GM23338 (cell line): Measurements from ENCODE around the gene TBC1D30. TPM values are rescaled to one million over a fixed set of nuclear protein-coding genes. Genes with fewer than 3 reads are reported as not detected.
A peak's percentile ranks its signal among the peaks of the same experiment; 100 is the strongest.

Experiments used
- ATAC-seq: fragments of 200-7000 bp; cut with Tn5 transposase; 3 replicates; pipeline ENCODE4 v1.9.1; 2020
- DNase-seq: peaks from one replicate; pipeline ENCODE4 v3.0.0-alpha.2; 2015; ENCODE audit warnings: low spot score
- H2AFZ ChIP-seq: fragments of 200-600 bp; sonication (generic); 2 replicates; pipeline ENCODE4 v1.8.0; 2016; ENCODE audit warnings: antibody characterized with exemption, mild to moderate bottlenecking, moderate library complexity
- H3F3A ChIP-seq: fragments of 200-600 bp; sonication (generic); replicated peaks from 2 replicates; pipeline ENCODE4 v1.8.0; 2017; ENCODE audit warnings: antibody characterized with exemption, mixed run types, low read depth
- H3K27ac ChIP-seq: fragments of 200-600 bp; sonication (generic); 2 replicates; pipeline ENCODE4 v1.6.1; 2016; ENCODE audit warnings: low read depth
- H3K27me3 ChIP-seq: fragments of 200-600 bp; sonication (generic); 2 replicates; pipeline ENCODE4 v1.8.0; 2016; ENCODE audit warnings: mild to moderate bottlenecking, mixed run types, moderate library complexity; ENCODE audit not compliant: insufficient read depth
- H3K36me3 ChIP-seq: fragments of 200-600 bp; sonication (generic); 2 replicates; pipeline ENCODE4 v1.8.0; 2016; ENCODE audit warnings: mild to moderate bottlenecking; ENCODE audit not compliant: insufficient read depth
- H3K4me1 ChIP-seq: fragments of 200-600 bp; sonication (generic); 2 replicates; pipeline ENCODE4 v1.8.0; 2016; ENCODE audit warnings: mild to moderate bottlenecking, moderate library complexity; ENCODE audit not compliant: insufficient read depth
- H3K4me2 ChIP-seq: fragments of 200-600 bp; sonication (generic); 2 replicates; pipeline ENCODE4 v1.7.1; 2017; ENCODE audit warnings: mixed run types
- H3K4me3 ChIP-seq: fragments of 200-600 bp; sonication (generic); 2 replicates; pipeline ENCODE4 v1.6.1; 2016; ENCODE audit warnings: mixed run types
- H3K79me2 ChIP-seq: fragments of 200-600 bp; sonication (generic); replicated peaks from 2 replicates; pipeline ENCODE4 v1.8.0; 2017; ENCODE audit warnings: mild to moderate bottlenecking; ENCODE audit not compliant: insufficient read depth
- H3K9me2 ChIP-seq: fragments of 200-600 bp; sonication (generic); 2 replicates; pipeline ENCODE4 v1.8.0; 2017; ENCODE audit not compliant: insufficient read depth
- H4K20me1 ChIP-seq: fragments of 200-600 bp; sonication (generic); replicated peaks from 2 replicates; pipeline ENCODE4 v1.8.0; 2017; ENCODE audit warnings: mild to moderate bottlenecking; ENCODE audit not compliant: insufficient read depth
- H3K27ac Mint-ChIP-seq: 2 replicates; pipeline ENCODE4 v1.8.0; 2020; ENCODE audit warnings: inconsistent platforms, mild to moderate bottlenecking, moderate library complexity, mixed read lengths
- H3K27me3 Mint-ChIP-seq: 3 replicates; pipeline ENCODE4 v1.8.0; 2022; ENCODE audit warnings: low read depth, mild to moderate bottlenecking, moderate library complexity, mixed read lengths, inconsistent platforms; ENCODE audit not compliant: insufficient read depth, poor library complexity
- H3K36me3 Mint-ChIP-seq: 3 replicates; pipeline ENCODE4 v1.8.0; 2021; ENCODE audit warnings: low read depth, mild to moderate bottlenecking, inconsistent platforms, moderate library complexity, mixed read lengths
- H3K4me1 Mint-ChIP-seq: 3 replicates; pipeline ENCODE4 v1.8.0; 2020; ENCODE audit warnings: mild to moderate bottlenecking, inconsistent platforms, mixed read lengths
- H3K4me3 Mint-ChIP-seq: 3 replicates; pipeline ENCODE4 v1.8.0; 2021; ENCODE audit warnings: moderate library complexity, mild to moderate bottlenecking, inconsistent platforms, mixed read lengths
- H3K9me3 Mint-ChIP-seq: 3 replicates; pipeline ENCODE4 v1.8.0; 2020; ENCODE audit warnings: moderate library complexity, mild to moderate bottlenecking, inconsistent platforms, mixed read lengths
- CREB1 ChIP-seq: fragments of 250-450 bp; sonication (Bioruptor Pico); IDR thresholded peaks from 2 replicates; pipeline ENCODE4 v1.5.0; 2020; ENCODE audit warnings: low read depth, mild to moderate bottlenecking, moderate library complexity
- EZH2 ChIP-seq: fragments of 200-600 bp; sonication (generic); IDR thresholded peaks from one replicate; pipeline ENCODE4 v1.8.0; 2017; ENCODE audit warnings: antibody characterized with exemption, mild to moderate bottlenecking, low read depth; ENCODE audit not compliant: unreplicated experiment
- EZH2phosphoT487 ChIP-seq: fragments of 200-600 bp; sonication (generic); IDR thresholded peaks from one replicate; pipeline ENCODE4 v1.8.1; 2018; ENCODE audit warnings: antibody characterized with exemption; ENCODE audit not compliant: unreplicated experiment
- JUNB ChIP-seq: IDR thresholded peaks from one replicate; pipeline ENCODE4 v1.6.1; 2016; ENCODE audit warnings: antibody characterized with exemption; ENCODE audit not compliant: unreplicated experiment
- NANOG ChIP-seq: IDR thresholded peaks from 2 replicates; pipeline ENCODE4 v1.6.1; 2016; ENCODE audit warnings: antibody characterized with exemption, borderline replicate concordance
- POLR2AphosphoS5 ChIP-seq: IDR thresholded peaks from 2 replicates; pipeline ENCODE4 v1.6.1; 2016; ENCODE audit warnings: antibody characterized with exemption, low read depth
- STAT1 ChIP-seq: IDR thresholded peaks from one replicate; pipeline ENCODE4 v1.6.1; 2016; ENCODE audit warnings: antibody characterized with exemption; ENCODE audit not compliant: unreplicated experiment
- ZNF114 ChIP-seq: fragments of 250-450 bp; sonication (Bioruptor Pico); IDR thresholded peaks from 2 replicates; pipeline ENCODE4 v1.5.0; 2020; ENCODE audit warnings: mild to moderate bottlenecking, moderate library complexity
- ZNF331 ChIP-seq: fragments of 250-450 bp; sonication (Bioruptor Pico); IDR thresholded peaks from 2 replicates; pipeline ENCODE4 v1.5.0; 2020; ENCODE audit warnings: low read depth, mild to moderate bottlenecking, moderate library complexity
- polyA plus RNA-seq: library from polyadenylated mRNA; unstranded; fragments of >200 nt; fragmentation: Nextera tagmentation; extraction: Ambion mirVana; gene quantifications from 2 replicates; pipeline ENCODE4 v1.2.1, GENCODE V29; 2016
- total RNA-seq: library from RNA; depleted of rRNA; stranded (reverse); fragments of >200 nt; shearing (Covaris generic); gene quantifications from 2 replicates; pipeline ENCODE4 v1.2.3, GENCODE V29; 2014
- TF ChIP-seq, protein P1 (sequence below): IDR thresholded peaks from 2 replicates; pipeline ENCODE4 v1.6.1; 2016; ENCODE audit warnings: antibody characterized with exemption
- TF ChIP-seq, protein P2 (sequence below), 2 experiments: fragments of 200-600 bp in 1 of 2; sonication (generic) in 1 of 2; conservative IDR thresholded peaks; 2 replicates each; pipeline versions ENCODE4 v1.5.1 to v1.6.1; 2016 to 2017; ENCODE audit warnings: antibody characterized with exemption in 2 of 2, low read depth in 2 of 2, mild to moderate bottlenecking in 2 of 2, moderate library complexity in 1 of 2
- TF ChIP-seq, protein P3 (sequence below): IDR thresholded peaks from one replicate; pipeline ENCODE4 v1.6.1; 2018; ENCODE audit warnings: antibody characterized with exemption; ENCODE audit not compliant: unreplicated experiment

TBC1D30 gene
- total and polyA plus RNA-seq, 2 experiments from 2014 or later = 2.9 to 9.6 TPM

DNA sequence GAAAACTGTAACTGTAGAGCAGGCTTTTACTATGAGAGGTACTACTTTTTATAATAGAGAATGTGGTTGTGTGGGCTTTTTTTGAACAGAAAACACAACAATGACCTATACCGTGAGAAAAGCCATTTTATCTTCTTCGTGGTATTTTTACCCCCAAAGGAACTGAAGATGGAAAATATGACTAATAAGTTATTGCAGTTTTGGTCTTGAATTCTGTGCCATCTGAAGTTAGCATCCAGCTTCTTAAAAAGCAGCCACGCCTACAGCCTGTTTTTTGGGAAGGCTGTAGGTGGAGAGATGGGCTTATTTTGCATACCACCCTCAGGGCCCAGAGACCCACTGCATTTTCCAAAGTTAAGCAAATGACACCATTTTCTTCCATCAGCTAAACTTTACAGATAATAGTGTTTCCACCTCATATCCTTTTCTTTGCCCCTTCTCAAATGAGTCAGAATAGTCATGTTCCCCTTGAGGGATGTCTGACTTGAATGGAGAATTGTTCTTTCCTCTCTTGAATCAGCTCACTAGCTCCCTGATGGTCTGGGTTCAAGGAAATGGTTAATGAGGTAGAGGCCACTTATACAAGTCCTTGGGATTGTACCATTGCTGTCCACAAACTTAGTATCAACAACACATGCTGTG lies 53.0 kb downstream of the TBC1D30 start:
- ATAC-seq (no peak), DNase-seq (no peak)
- Mint-ChIP-seq H3K4me1 (no peaks in the 10 kb centered on the region), H3K27me3 (peaks cover 3% of the 10 kb centered on the region), H3K36me3 (no peaks in the 10 kb centered on the region), H3K27ac (no peak overlapping the region), H3K4me3 (no peak overlapping the region), H3K9me3 (no peaks in the 10 kb centered on the region)
- Histone ChIP-seq H3K27ac (no peak overlapping the region), H3K9me2 (no peaks in the 10 kb centered on the region), H3K4me3 (no peak overlapping the region), H3K4me2 (no peak overlapping the region), H3K79me2 (no peaks in the 10 kb centered on the region), H3K36me3 (no peaks in the 10 kb centered on the region), H3F3A (no peaks in the 10 kb centered on the region), H4K20me1 (no peaks in the 10 kb centered on the region), H3K4me1 (no peaks in the 10 kb centered on the region), H3K27me3 (no peaks in the 10 kb centered on the region), H2AFZ (no peak overlapping the region)
- TF ChIP-seq NANOG (no peak), ZNF331 (CRISPR knock-in tag) (no peak)

DNA sequence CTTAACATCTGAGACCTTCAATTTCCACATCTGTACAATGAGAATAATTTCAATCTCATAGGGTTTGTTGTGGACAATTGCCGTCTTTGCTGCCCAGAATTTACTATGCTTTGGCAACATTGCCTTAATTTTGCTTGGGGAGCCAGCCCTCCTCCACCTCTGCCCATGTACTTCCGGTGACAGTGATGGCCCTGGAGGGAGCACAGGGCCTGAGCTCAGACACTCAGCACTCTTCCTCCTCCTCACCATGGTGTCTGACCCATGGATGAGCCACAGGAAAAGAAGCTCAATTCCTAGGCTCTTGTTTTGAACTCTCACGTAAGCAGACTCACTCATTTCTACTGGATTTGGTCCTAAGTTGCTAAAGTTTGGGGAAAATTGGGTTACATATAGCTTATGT lies 58.2 kb downstream of the TBC1D30 start:
- Mint-ChIP-seq H3K36me3 (no peaks in the 10 kb centered on the region), H3K27ac (no peak overlapping the region), H3K27me3 (peaks cover 3% of the 10 kb centered on the region), H3K9me3 (no peaks in the 10 kb centered on the region), H3K4me3 (no peak overlapping the region), H3K4me1 (peaks cover 6% of the 10 kb centered on the region; the same call in 2 of the 3 replicates)
- Histone ChIP-seq H3K4me2 (no peak overlapping the region), H3F3A (no peaks in the 10 kb centered on the region), H3K9me2 (no peaks in the 10 kb centered on the region), H4K20me1 (no peaks in the 10 kb centered on the region), H2AFZ (peak overlapping the region; percentile 26), H3K4me1 (peaks cover 10% of the 10 kb centered on the region; the same call in 1 of the 2 replicates), H3K79me2 (no peaks in the 10 kb centered on the region), H3K36me3 (no peaks in the 10 kb centered on the region), H3K27ac (no peak overlapping the region), H3K4me3 (no peak overlapping the region), H3K27me3 (no peaks in the 10 kb centered on the region)
- no peak for DNase-seq
- ATAC-seq = no peak
- TF ChIP-seq, protein P1, sequence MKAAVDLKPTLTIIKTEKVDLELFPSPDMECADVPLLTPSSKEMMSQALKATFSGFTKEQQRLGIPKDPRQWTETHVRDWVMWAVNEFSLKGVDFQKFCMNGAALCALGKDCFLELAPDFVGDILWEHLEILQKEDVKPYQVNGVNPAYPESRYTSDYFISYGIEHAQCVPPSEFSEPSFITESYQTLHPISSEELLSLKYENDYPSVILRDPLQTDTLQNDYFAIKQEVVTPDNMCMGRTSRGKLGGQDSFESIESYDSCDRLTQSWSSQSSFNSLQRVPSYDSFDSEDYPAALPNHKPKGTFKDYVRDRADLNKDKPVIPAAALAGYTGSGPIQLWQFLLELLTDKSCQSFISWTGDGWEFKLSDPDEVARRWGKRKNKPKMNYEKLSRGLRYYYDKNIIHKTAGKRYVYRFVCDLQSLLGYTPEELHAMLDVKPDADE = no peak
- TF ChIP-seq, protein P2, sequence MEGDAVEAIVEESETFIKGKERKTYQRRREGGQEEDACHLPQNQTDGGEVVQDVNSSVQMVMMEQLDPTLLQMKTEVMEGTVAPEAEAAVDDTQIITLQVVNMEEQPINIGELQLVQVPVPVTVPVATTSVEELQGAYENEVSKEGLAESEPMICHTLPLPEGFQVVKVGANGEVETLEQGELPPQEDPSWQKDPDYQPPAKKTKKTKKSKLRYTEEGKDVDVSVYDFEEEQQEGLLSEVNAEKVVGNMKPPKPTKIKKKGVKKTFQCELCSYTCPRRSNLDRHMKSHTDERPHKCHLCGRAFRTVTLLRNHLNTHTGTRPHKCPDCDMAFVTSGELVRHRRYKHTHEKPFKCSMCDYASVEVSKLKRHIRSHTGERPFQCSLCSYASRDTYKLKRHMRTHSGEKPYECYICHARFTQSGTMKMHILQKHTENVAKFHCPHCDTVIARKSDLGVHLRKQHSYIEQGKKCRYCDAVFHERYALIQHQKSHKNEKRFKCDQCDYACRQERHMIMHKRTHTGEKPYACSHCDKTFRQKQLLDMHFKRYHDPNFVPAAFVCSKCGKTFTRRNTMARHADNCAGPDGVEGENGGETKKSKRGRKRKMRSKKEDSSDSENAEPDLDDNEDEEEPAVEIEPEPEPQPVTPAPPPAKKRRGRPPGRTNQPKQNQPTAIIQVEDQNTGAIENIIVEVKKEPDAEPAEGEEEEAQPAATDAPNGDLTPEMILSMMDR (conservative IDR thresholded peaks at IDR 0.05; ENCODE audit: low read depth in 2 of 2) = no peak
- TF ChIP-seq STAT1 = no peak
- TF ChIP-seq ZNF331 (CRISPR knock-in tag) = no peak
- TF ChIP-seq, protein P3, sequence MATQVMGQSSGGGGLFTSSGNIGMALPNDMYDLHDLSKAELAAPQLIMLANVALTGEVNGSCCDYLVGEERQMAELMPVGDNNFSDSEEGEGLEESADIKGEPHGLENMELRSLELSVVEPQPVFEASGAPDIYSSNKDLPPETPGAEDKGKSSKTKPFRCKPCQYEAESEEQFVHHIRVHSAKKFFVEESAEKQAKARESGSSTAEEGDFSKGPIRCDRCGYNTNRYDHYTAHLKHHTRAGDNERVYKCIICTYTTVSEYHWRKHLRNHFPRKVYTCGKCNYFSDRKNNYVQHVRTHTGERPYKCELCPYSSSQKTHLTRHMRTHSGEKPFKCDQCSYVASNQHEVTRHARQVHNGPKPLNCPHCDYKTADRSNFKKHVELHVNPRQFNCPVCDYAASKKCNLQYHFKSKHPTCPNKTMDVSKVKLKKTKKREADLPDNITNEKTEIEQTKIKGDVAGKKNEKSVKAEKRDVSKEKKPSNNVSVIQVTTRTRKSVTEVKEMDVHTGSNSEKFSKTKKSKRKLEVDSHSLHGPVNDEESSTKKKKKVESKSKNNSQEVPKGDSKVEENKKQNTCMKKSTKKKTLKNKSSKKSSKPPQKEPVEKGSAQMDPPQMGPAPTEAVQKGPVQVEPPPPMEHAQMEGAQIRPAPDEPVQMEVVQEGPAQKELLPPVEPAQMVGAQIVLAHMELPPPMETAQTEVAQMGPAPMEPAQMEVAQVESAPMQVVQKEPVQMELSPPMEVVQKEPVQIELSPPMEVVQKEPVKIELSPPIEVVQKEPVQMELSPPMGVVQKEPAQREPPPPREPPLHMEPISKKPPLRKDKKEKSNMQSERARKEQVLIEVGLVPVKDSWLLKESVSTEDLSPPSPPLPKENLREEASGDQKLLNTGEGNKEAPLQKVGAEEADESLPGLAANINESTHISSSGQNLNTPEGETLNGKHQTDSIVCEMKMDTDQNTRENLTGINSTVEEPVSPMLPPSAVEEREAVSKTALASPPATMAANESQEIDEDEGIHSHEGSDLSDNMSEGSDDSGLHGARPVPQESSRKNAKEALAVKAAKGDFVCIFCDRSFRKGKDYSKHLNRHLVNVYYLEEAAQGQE = no peak
- TF ChIP-seq EZH2 = no peak
- no peak for TF ChIP-seq JUNB
- no peak for TF ChIP-seq CREB1 (CRISPR knock-in tag)
- no peak for TF ChIP-seq EZH2phosphoT487
- TF ChIP-seq ZNF114 (CRISPR knock-in tag) = no peak
- no peak for TF ChIP-seq POLR2AphosphoS5
